ENCODE data around the gene THSD7A. TPM values are rescaled to one million over a fixed set of nuclear protein-coding genes. Genes with fewer than 3 reads are reported as not detected.

The THSD7A gene
- total RNA-seq, 1 donor from 2014 or later: 0.35 TPM

DNA sequence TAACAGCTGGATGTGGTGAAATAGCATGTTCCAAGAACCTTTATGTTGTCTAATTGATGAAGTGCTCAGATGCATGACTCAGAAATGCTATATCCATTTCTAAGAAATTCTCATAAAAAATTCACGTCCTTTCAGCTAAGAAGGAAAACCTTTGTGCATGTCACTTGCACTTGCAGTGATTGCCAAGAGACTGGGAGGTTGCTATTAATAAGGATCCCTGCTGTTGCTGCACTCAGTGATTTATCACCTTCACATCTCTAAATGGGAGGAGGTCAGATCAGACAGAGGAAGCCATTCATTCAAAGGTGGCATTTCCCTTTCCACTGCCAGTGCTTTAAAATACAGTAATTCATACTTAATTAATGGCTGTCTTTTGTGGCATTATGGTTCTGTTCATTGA lies 89.5 kb downstream of the THSD7A start:
- peaks cover 5% of the 10 kb centered on the region for H3K9me3 Mint-ChIP-seq (ENCODE audit: low read depth)
- no peak for DNase-seq (ENCODE audit: low spot score)
- H3K27ac Mint-ChIP-seq (ENCODE audit: unreplicated experiment): no peak overlapping the region
- no peaks in the 10 kb centered on the region for H3K36me3 Mint-ChIP-seq (ENCODE audit: low read depth)
- TF ChIP-seq, protein P1, sequence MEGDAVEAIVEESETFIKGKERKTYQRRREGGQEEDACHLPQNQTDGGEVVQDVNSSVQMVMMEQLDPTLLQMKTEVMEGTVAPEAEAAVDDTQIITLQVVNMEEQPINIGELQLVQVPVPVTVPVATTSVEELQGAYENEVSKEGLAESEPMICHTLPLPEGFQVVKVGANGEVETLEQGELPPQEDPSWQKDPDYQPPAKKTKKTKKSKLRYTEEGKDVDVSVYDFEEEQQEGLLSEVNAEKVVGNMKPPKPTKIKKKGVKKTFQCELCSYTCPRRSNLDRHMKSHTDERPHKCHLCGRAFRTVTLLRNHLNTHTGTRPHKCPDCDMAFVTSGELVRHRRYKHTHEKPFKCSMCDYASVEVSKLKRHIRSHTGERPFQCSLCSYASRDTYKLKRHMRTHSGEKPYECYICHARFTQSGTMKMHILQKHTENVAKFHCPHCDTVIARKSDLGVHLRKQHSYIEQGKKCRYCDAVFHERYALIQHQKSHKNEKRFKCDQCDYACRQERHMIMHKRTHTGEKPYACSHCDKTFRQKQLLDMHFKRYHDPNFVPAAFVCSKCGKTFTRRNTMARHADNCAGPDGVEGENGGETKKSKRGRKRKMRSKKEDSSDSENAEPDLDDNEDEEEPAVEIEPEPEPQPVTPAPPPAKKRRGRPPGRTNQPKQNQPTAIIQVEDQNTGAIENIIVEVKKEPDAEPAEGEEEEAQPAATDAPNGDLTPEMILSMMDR (IDR thresholded peaks at IDR 0.05): no peak
- no peaks in the 10 kb centered on the region for H3K4me1 Mint-ChIP-seq (ENCODE audit: low read depth)
- peaks cover 7% of the 10 kb centered on the region for H3K27me3 Mint-ChIP-seq (ENCODE audit: low read depth)
- no peak overlapping the region for H3K4me3 Mint-ChIP-seq (ENCODE audit: unreplicated experiment)

DNA sequence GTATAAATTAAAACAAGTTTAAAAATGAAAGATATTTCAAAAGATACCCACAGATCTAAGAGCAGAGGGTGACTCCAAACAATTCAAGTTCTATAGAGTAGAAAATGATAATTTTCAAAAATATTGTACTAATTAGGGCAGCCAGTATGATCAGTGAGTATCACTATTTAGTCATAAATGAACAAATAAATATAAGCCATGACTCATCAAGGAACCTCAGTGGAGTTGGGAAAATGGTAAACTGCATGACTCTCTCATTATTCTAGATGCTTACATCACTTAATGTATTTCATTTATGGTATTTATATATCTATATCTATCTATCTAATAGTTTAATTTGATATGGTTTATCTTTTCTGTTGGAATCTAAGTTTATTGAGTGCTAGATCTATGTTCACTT lies 94.3 kb downstream of the THSD7A start:
- Mint-ChIP-seq H3K36me3 (ENCODE audit: low read depth) (no peaks in the 10 kb centered on the region), H3K9me3 (ENCODE audit: low read depth) (no peaks in the 10 kb centered on the region), H3K4me1 (ENCODE audit: low read depth) (no peaks in the 10 kb centered on the region), H3K27me3 (ENCODE audit: low read depth) (peaks cover 8% of the 10 kb centered on the region), H3K4me3 (ENCODE audit: unreplicated experiment) (no peak overlapping the region), H3K27ac (ENCODE audit: unreplicated experiment) (no peak overlapping the region)
- no peak for DNase-seq (ENCODE audit: low spot score)
- TF ChIP-seq, protein P1 (IDR thresholded peaks at IDR 0.05): no peak

DNA sequence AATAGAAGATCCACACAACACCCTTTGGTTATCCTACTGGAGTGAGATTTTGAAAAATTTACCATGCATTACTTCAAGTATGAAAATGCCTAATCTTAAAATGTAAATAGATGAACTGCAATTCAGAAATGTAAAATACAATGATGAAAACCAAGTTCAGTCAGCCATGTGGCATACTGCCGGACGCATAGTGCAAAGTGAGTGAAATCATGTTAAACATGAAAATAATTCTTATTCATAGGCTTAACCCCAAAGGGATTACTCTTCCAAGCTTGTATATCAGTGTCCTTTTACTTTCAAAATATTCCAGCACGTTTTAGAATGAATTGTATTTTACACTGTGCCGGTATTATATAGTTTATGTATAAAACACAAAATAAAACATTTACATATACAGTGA lies 99.8 kb downstream of the THSD7A start:
- no peaks in the 10 kb centered on the region for H3K36me3 Mint-ChIP-seq (ENCODE audit: low read depth)

DNA sequence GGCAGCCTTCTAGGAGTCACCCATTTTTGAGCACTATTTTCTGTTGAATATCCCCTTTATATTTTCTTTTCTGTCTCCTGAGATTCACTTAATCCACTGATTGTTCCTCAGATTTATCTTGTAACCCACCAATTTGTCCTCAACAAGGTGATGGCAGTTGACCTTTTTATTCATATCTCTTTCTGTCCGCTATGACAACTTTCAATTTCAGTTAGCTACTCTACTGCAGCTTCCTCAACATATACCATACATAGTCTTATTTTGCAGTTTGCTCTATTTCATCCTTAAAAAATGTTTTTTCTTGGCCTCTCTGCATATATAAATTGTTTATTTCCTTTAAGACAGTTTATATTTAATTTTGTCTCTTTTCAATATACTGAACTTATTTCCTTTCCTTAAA lies 101.3 kb downstream of the THSD7A start:
- H3K36me3 Mint-ChIP-seq (ENCODE audit: low read depth): no peaks in the 10 kb centered on the region
- no peak overlapping the region for H3K27ac Mint-ChIP-seq (ENCODE audit: unreplicated experiment)
- no peak overlapping the region for H3K4me3 Mint-ChIP-seq (ENCODE audit: unreplicated experiment)
- no peaks in the 10 kb centered on the region for H3K4me1 Mint-ChIP-seq (ENCODE audit: low read depth)
- DNase-seq (ENCODE audit: low spot score): no peak
- H3K27me3 Mint-ChIP-seq (ENCODE audit: low read depth): peaks cover 6% of the 10 kb centered on the region
- TF ChIP-seq, protein P1 (IDR thresholded peaks at IDR 0.05): no peak
- no peaks in the 10 kb centered on the region for H3K9me3 Mint-ChIP-seq (ENCODE audit: low read depth)

More for the DNA sequence above, 99.8 kb downstream of the THSD7A start:
- Mint-ChIP-seq H3K27ac (ENCODE audit: unreplicated experiment) (no peak overlapping the region), H3K9me3 (ENCODE audit: low read depth) (no peaks in the 10 kb centered on the region), H3K4me3 (ENCODE audit: unreplicated experiment) (no peak overlapping the region), H3K27me3 (ENCODE audit: low read depth) (peaks cover 8% of the 10 kb centered on the region), H3K4me1 (ENCODE audit: low read depth) (no peaks in the 10 kb centered on the region)
- TF ChIP-seq, protein P1 (IDR thresholded peaks at IDR 0.05): no peak
- no peak for DNase-seq (ENCODE audit: low spot score)

DNA sequence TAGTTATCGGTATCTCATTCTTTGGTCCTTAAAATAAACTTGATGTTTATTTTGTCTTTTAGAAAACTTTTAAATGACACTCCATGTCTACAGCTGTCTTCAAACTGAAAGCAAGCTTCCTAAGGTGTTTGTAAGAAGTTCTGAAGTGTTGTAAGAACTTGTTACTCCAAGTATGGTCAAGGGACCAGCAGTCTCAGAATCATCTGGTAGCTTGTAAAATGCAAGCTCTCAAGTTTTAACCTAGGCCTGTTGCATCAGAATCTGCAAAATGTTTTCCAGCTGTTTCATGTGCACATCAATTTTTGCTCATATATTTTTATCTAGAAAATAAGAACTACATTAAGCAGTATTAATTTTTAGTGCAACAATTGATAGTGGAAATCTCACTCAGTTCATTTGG lies 104.1 kb downstream of the THSD7A start:
- Mint-ChIP-seq H3K27ac (ENCODE audit: unreplicated experiment) (no peak overlapping the region), H3K4me1 (ENCODE audit: low read depth) (no peaks in the 10 kb centered on the region), H3K27me3 (ENCODE audit: low read depth) (peaks cover 6% of the 10 kb centered on the region), H3K4me3 (ENCODE audit: unreplicated experiment) (no peak overlapping the region), H3K9me3 (ENCODE audit: low read depth) (no peaks in the 10 kb centered on the region), H3K36me3 (ENCODE audit: low read depth) (no peaks in the 10 kb centered on the region)
- no peak for DNase-seq (ENCODE audit: low spot score)
- TF ChIP-seq, protein P1 (IDR thresholded peaks at IDR 0.05): no peak

Data from chondrocyte (in vitro differentiated cells).